Activated CD4-positive, alpha-beta T cell treated with anti-CD3 and anti-CD28 coated beads for 4 hours (primary cell): Measurements from ENCODE around the gene CTNNA3.

ENCODE experiments used
- DNase-seq, 2 donors: peaks; one replicate each; pipeline ENCODE4 v3.0.0-alpha.2; 2020

Gene CTNNA3

DNA sequence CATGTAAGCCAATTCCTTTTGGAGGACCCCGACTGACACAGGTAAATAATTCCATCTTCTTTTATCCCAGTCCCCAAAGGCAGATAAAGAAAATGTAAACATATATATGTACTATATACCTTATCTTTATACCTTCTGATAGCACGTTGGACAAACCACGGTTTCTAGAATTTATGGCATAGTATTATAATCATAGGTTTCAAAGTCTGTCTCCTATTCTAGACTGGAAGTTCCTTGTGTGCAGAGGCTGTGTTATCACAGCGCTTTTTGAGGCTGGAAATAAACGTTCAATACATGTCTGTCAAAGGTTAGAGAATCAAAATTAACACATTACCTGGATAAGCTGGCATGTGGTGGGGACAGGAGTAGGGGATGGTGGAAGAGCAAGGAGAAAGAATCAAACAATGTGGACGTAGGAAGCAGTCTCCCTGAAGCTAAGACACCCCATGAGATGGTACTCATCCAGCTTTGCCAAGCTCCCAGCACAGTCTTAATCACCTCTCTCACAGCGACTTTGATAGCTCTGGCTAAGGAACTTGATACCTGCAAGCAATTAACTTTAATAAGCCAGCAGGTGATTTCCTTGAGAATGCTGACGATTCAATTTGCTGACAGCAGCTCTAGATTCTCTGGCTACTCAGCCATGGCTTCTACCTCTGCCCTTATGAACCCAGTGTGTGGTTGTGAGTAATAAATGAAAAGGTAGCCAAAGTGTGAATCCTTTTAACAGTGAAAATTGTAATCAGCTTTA lies 978.6 kb downstream of the CTNNA3 start:
- DNase-seq = no peak

DNA sequence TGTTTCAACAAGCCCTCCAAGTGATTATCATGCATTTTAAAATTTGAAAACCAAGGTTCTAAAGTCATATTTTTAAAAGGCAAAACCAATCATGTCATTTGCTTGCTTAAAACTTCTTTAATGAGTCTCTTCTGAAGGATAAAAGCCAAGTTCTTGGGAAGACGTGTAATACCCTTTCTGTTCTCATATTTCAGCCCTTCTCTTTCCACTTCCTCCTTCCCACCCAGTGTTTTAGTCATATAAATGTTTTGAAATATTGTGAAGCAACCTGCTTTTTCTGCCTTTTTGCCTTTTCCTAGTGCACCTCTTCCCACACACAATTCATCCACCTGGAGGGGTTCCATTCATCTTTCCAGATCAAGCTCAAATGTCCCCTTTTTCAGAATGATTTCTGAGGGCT lies 981.3 kb downstream of the CTNNA3 start:
- no peak for DNase-seq

DNA sequence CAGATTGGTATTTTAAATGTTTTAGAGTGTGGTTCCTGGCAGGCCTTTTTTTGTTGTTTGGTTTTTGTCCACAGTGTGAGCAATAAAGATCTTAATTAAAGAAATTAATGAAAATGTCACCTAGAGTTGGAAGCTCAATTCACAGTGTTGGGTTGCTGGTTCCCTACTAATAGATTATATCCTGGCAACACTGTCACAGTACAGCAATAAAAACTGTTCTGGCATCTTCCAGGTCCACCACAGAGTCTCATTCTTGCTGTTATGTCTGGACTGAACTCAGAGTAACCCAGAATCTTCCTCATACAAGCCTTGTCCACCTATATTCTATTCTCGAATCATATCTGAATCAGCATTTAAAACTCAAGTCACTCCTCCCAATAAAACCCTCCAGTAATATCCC lies 982.6 kb downstream of the CTNNA3 start:
- DNase-seq = no peak

DNA sequence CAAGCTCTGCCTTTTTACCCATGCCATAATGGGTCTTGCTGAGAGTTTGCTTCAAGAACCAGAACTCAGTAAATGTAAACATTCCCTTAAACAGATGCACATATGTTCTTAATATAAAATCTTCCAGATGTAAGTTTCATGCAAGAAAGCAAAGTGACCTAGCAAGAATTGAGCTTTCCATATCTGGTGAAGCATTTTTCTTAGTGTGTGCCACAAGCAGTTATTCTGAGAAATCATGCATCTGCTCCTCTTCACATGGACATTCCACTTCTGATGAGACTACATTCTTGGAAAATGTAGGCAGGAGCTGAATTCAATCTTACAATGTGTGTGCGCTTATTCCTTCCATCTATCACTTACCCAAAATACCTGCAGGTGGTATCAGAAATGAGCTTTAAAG lies 997.9 kb downstream of the CTNNA3 start:
- no peak for DNase-seq

DNA sequence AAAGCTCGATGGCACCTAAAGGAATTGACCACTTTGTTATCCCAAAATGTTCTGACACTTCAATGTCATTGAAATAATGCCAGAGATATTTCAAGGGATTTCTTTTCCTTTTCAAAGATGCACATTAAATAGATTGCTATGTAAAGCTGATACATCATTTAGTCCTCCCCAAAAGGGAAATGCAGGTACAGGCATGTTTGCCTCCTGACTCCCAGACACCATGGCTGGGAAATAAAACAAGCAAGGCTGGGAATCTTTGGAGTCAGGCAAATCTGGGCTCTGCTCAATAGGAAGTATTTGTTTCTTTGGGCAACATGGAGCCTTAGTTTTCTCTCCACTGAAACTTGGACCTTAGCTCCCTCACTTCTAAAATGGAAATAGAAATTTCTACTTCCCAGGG lies 1000.9 kb downstream of the CTNNA3 start:
- no peak for DNase-seq

DNA sequence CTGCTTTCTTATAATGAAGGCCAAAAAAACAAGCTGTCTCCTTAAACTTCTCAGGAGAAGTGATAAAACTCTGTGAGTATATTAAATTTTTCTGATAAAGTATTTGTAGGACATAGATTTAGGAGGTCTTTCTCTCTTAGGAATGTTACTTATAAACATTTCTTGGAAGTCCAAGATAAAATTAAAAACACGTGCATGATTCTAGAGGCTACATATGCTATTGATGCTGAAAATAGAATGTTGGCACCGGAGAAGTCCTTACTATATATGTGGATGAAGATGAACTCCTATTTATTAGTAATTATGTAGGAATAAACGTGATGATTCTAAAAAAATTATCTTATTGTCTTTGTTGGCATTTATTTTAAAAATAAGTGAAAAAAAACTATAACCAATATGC lies 1011.4 kb downstream of the CTNNA3 start:
- no peak for DNase-seq

DNA sequence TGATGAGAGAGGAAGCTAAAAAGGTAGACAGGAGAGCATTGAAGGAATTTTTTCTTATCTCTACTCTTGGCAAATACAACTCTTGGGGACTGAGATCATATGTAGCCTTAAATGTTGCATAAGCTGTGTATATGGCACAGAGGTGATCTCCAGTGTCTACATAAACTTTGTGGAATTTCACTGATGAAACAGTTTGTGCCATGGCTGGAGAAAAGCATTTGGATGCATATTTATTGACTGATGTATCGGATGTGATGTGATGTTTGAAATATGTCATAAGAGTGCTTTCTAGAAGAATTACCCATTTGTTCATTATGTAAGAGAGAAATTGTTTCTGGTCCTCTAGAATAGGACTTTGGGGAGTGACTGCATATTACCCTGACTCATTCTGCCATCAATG lies 1015.1 kb downstream of the CTNNA3 start:
- DNase-seq = no peak

DNA sequence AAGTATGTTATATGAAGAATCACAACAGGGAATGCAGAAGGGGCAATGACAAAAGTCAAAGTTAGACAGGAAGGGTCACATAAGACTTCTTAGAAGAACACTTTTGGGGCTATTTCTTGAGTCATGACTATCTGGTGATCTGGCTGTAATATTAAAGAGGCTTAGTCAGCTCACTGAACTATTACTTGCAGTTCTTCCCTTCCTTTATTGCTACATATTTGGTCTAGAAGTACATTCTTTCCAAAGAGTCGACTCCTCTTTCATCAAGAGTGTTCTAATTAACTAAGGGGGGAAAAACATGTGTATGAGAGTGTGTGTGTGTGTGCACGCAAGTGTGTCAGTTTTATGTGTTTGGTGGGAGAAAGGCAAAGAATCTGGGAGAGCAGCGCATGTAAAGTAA lies 1017.5 kb downstream of the CTNNA3 start:
- no peak for DNase-seq

DNA sequence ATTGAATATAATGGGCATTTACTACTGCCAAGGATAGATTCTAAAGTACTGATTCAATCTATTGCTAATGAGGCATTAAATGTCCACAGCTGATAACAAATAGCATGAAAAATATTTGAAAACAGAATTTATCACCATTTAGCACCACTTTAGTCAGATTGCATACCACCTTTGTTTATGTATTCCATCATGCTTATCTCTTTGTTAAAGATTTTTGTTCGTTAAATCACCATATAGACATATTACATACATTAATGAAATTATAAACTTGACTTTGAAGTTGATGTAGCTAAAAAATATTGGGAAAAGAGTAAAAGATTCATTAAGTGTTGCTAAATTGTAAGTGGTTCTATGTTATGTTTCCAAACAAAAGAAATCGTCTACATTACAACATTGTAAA lies 1022.9 kb downstream of the CTNNA3 start:
- DNase-seq = no peak

DNA sequence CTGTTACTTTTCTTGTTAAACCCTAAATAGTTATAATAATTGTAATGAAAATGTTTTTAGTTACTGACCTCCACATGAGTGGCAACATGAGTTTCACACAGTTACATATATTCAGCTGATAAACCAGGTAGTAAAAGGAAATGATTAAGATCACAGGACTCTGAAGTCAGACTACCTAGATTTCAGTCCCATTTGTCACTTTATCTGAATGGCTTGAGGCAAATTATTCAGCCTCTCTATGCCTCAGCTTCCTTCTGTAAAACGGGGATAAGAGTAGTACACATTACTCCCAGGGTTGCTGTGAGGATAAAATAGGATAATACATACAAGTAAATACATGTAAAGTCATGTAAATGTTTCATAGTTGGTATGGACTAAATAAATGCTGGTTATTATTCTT lies 1024.4 kb downstream of the CTNNA3 start:
- DNase-seq = no peak

DNA sequence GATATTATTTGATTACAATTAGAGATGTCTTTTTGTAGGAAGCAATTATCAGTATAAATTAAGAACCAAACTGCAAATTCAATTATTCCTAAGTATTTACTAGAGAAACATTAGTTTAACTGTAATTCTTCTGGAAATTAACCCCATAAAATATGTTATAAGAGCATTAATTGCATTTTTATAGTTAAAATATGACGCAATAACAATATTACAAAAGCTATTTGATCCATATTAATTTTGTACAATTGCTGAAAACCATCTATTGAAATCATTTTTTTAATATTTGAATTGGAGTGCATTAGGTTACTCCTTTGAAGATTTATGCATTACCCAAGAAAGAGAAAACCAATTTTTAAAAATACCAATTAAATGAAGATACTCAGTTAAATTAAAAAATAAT lies 1024.9 kb downstream of the CTNNA3 start:
- no peak for DNase-seq

DNA sequence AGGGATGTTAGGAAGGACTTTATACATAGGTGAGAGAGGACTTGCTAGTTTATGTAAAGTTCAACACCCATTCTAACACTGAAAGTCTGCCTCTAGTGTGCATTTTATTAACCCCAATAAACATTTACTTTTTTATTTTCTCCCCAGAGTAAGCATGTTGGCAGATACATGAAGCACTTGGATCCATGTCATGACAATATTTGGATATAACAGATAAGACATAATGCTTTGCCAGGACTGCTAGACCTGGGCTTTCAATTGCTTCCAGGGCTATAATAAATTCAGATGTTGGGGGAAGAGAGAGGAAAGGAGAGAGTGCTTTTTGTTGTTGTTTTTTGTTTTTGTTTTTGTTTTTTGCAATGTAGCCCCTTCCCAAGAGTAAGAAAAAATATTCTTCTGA lies 1039.5 kb downstream of the CTNNA3 start:
- no peak for DNase-seq

DNA sequence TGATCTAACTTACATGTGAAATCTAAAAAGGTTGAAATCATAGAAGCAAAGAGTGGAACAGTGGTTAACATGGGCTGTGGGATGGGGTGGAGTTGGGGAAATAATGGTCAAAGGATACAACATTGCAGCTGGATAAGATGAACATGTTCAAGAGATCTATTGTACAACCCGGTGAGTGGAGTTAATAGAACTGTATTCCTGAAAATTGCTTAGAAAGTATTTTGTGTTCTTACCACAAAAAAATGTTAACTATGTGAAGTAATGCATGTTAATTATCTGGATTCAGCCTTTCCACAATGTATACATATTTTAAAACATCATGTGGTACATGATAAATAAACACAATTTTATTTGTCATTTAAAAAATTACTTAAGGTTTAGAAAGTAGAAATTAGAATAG lies 1041.1 kb downstream of the CTNNA3 start:
- DNase-seq = no peak

DNA sequence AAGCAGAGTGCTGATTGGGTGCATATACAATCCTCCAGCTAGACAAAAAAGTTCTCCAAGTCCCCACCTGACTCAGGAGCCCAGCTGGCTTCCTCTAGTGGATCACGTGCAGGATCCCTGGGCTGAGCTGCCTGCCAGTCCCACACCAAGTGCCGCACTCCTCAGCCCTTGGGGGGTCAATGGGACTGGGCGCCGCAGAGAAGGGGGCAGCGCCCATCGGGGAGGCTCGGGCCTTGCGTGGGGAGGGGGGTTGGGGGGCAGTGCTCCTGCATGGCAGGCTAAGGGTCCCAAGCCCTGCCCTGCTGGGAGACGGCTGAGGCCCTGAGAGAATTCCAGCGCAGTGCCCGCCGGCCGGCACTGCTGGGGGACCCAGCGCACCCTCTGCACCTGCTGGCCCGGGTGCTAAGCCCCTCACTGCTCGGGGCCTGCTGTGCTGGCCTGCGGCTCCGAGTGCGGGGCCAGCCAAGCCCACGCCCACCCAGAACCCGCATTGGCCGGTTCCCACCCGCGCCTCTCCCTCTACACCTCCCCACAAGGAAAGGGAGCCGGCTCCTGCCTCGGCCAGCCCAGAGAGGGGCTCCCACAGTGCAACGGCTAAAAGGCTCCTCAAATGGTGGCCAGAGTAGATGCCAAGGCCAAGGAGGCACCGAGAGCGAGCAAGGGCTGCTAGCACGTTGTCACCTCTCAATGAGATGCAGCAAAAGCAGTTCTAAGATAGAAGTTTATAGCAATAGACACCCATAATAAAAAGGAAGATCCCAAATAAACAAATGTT lies 1044.5 kb downstream of the CTNNA3 start:
- DNase-seq = no peak

DNA sequence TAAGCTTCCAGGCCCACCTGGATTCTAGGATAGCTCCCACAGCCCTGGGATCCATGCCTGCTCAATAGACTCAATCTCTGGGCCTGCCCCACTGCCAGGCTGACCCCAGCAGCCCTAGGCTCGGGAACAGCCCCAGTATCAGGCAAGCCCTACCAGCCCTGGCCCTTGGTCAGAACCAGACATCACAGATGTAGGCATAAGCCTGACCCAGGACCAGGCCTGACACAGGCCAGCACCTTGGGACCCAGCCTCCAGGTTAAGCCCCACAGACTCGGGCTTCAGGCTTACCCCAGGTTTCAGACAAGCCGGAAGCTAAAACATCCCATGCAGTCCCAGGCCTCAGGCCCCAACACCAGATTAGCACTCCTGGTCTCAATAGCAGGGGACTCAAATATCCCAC lies 1046.4 kb downstream of the CTNNA3 start:
- DNase-seq = no peak

DNA sequence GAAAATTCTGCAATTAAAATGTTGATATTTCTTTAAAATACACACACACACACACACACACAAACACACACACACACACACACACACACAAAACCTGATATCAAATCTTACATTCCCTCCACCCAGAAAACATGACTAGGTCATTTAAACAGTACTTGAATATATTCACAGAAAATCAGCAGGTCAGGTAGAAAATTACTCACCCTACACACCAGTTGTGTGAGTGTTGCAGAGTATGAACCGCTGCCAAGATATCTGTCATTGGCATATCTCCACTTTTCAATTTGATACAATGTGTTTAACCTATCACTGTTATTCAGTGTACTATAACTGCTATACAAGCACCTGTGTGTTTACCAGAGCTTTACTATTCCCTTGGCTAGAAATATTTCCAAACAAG lies 1053.8 kb downstream of the CTNNA3 start:
- no peak for DNase-seq

DNA sequence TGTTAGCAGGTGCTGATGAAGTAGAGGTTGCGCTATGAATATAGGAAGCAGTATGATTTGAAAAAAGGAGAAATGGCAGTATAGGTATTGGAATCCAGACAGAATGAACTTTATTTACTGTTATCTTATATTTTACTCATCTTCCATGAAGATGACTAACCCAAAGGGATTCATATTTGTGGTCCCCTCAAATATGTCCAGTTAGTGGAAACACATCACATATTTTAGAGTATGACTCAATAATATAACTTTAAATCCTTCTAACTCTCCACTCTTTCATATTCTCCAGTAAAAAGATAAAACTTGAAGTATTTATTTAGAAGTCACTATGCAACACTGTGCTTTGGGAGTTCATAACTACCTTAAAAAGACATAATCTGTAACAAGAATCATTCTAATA lies 1056.6 kb downstream of the CTNNA3 start:
- no peak for DNase-seq

DNA sequence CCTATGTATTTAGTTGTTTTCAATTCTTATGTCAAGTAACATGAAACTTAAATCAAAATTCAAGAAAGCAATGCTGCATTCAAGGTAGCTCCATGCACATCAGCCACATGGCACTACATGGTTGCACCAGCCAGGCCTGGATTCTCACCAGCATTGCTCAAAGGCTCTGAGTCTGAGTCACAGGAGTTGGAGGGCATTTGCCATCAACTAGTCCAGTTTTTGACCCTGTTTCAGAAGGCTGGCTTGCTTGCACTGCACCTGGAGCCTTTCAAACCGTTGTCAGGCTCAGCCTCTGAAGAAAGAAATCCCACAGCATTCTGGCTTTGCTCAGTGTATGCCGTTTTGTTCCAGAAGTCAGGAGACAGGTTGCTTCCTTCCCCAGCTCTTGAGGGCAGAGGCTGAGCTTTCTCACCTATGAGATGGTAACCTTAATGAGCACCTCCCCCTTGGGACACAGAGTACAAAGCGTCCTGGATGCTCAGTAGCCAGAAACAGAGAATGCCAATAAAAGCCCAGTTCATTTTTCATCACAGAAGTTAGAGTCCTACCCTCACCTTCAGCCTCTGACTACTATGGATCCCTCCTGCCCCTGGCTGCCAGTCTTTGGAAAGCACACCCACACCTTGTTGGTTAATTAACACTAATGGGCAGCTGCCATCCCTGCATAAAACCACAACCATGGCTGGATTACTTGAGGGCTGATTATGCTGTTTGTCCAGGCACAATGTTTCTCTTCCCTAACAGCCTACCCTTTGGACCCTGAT lies 1058.5 kb downstream of the CTNNA3 start:
- DNase-seq = no peak

DNA sequence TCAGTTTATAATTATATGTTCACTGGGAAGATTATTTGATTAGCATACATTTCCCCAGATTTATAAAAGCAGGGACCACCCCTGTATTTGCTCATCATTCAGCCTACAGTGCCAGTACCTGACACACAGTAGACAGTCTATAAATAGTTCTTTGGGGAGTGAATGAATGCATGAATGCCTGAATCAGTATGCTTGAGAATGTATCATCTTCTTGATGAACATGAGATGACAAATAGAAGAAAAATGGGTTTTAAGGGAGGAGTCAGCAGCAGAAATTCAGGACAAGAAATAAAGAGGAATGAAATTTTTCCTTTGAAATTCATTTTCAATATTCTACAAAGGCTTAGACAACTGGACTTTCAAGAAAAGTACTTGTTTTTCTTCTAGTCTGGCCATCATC lies 1066.0 kb downstream of the CTNNA3 start:
- no peak for DNase-seq

DNA sequence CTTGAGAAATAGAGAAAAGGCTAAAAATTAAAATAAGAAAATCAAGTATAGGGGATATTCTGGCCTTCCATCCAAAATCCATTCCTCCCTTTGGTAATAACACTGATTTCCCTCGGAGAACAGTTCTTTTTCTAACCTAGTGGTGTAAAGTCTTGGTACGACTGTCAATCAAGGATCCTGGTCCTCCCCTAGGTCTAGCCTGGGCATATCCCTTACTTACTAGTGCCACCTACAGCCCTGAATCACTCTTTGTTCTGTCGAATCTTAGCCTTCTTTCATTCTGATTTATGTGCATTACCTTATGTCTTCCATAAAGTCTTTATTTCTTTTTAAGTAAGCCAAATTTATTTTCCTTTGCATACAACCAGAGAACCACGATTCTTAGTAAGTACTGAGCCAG lies 1068.8 kb downstream of the CTNNA3 start:
- DNase-seq = no peak

DNA sequence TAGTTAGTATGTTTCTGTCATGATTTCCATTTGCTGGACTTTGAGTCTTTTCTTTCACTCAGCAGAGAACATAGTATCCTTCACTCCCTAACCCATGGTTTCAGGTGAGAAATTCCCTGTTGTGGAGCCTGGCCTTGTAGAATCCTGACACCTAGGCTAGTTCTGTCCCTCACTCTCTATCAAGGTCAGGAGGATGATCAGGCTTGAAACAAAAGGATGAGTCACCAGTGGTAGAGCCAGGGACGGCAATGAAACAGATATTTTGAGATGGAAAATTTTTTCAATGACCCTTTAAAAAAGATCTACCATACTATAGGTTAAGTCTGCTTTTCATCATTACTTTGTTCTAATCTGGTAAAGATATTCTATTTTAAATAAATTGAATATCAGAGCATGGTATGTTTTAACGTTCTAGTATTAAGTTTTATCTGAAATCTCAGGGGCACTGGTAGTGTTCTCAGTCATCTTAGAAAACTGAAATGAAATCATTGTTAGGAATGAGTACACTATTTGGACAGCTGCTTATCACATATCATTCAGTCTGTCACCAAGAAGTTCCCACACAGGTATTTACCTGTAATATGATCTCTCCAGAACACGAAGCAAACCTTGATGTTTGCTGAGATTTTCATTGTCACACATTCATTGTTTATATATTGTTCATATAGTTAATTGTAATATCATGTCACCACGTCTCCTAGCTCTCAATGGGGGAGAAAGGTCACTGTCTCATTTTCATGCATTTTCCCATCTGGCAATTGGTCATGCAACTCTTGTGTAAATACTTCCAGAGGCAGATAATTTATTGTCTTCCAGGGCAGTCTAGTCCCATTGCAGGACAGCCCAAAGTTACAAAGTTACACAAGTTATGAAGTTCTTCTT lies 1070.0 kb downstream of the CTNNA3 start:
- no peak for DNase-seq

DNA sequence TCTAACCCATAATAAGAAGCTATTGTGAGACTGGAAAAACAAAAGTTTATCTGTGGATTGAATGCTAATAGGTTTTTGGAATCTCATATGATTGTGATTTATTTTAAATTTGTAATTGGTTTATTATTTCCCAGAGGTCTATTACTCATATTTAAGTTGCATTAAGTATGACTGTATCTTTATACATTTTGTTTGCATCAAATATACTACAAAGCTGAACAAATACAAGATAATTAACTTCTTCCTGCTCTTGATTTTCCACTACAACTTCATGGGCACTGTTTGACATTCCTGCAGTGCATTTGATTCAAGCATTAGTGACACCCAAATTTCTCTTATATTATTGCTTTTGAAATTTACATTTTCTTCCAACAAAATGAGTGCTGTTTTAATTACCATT lies 1073.9 kb downstream of the CTNNA3 start:
- no peak for DNase-seq

DNA sequence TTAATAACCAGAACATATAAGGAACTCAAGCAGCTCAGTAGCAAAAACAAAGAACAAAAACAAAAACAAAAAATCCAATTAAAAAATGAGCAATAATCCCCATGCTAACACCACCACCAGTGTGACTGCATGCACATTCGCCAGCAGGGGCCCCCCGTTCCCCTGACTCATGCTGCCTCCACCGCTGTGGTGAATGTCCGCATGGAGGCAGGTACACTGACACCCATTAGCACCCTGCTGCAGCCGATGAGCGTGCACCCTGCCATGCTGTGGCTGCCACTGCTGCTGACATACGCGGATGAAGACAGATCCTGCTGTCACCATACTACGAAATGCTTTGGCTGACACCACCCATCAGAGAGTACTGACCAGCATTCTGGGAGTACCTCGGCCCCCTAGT lies 1091.8 kb downstream of the CTNNA3 start:
- DNase-seq = no peak
